Smooth muscle cell (in vitro differentiated cells): ENCODE measurements around the gene ANKFN1. TPM values are rescaled to one million over a fixed set of nuclear protein-coding genes. Genes with fewer than 3 reads are reported as not detected.

ENCODE experiments used
- DNase-seq: peaks from one replicate; lab custom pipeline; 2025; ENCODE audit not compliant: unreplicated experiment; lab: John Stamatoyannopoulos, UW
- H2AFZ ChIP-seq: fragments of 200-600 bp; sonication (generic); 2 replicates; pipeline ENCODE4 v1.6.0; 2016; ENCODE audit warnings: antibody characterized with exemption, low read depth, mild to moderate bottlenecking
- H3F3A ChIP-seq: fragments of 200-600 bp; sonication (generic); 2 replicates; pipeline ENCODE4 v1.6.0; 2017; ENCODE audit warnings: antibody characterized with exemption, low read depth
- H3K27ac ChIP-seq: fragments of 200-600 bp; sonication (generic); 2 replicates; pipeline ENCODE4 v1.5.1; 2016; ENCODE audit warnings: low read depth, mild to moderate bottlenecking
- H3K27me3 ChIP-seq: fragments of 200-600 bp; sonication (generic); 2 replicates; pipeline ENCODE4 v1.6.1; 2016; ENCODE audit warnings: low read depth, mild to moderate bottlenecking
- H3K36me3 ChIP-seq: fragments of 200-600 bp; sonication (generic); 2 replicates; pipeline ENCODE4 v1.5.1; 2016; ENCODE audit warnings: low read depth
- H3K4me1 ChIP-seq: fragments of 200-600 bp; sonication (generic); 2 replicates; pipeline ENCODE4 v1.5.1; 2016; ENCODE audit warnings: low read depth
- H3K4me2 ChIP-seq: fragments of 200-600 bp; sonication (generic); 2 replicates; pipeline ENCODE4 v1.6.0; 2016; ENCODE audit warnings: mild to moderate bottlenecking
- H3K4me3 ChIP-seq: fragments of 200-600 bp; sonication (generic); 2 replicates; pipeline ENCODE4 v1.5.1; 2016; ENCODE audit warnings: mild to moderate bottlenecking
- H3K79me2 ChIP-seq: fragments of 200-600 bp; sonication (generic); 2 replicates; pipeline ENCODE4 v1.6.0; 2016; ENCODE audit warnings: low read depth, mild to moderate bottlenecking
- H3K9ac ChIP-seq: fragments of 200-600 bp; sonication (generic); 2 replicates; pipeline ENCODE4 v1.6.0; 2016; ENCODE audit warnings: low read depth
- H3K9me3 ChIP-seq: fragments of 200-600 bp; sonication (generic); replicated peaks from 2 replicates; pipeline ENCODE4 v1.5.1; 2016; ENCODE audit warnings: low read depth
- H4K20me1 ChIP-seq: fragments of 200-600 bp; sonication (generic); 2 replicates; pipeline ENCODE4 v1.6.0; 2016; ENCODE audit warnings: low read depth
- CTCF ChIP-seq: fragments of 200-600 bp; sonication (generic); IDR thresholded peaks from 2 replicates; pipeline ENCODE4 v1.5.1; 2017; ENCODE audit warnings: borderline replicate concordance, mild to moderate bottlenecking, antibody characterized with exemption; ENCODE audit not compliant: insufficient read depth, poor library complexity, severe bottlenecking
- WGBS: methylation state at CpG from one replicate; pipeline ENCODE4 v1.1.7; 2016; ENCODE audit warnings: low lambda C conversion rate; 5-methylcytosine and 5-hydroxymethylcytosine counted together
- polyA plus RNA-seq: library from polyadenylated mRNA; unstranded; fragments of >200 nt; fragmentation: Nextera tagmentation; extraction: Ambion mirVana; gene quantifications from 2 replicates; pipeline ENCODE4 v1.2.1, GENCODE V29; 2016
- total RNA-seq: library from RNA; depleted of rRNA; stranded (reverse); fragments of >200 nt; gene quantifications from 2 replicates; pipeline ENCODE4 v1.2.3, GENCODE V29; 2014

ANKFN1 gene
- total and polyA plus RNA-seq, 2 experiments from 2014 or later, result 0.24 to 0.45 TPM

DNA sequence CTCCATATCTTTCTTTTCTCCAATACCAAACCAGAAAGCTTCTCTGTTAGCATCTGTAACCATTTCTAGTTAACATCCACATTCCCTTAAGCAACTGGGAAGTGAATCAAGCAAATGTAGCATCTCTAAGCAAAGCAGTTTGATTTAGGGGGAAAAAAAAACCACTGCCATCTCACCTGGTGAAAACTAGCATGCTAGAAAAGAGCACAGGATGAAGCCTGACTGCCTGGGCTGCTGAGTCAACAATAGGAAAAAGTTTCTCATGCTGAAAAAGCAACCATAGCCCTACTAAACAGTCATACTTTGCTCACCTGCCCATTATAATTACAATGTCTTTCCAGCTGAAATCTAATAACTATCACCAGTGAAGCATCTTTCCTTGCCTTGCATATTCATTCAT, 139.3 kb downstream of the ANKFN1 start:
- Histone ChIP-seq H3K9ac (no peak overlapping the region), H3K79me2 (no peaks in the 10 kb centered on the region), H3K36me3 (no peaks in the 10 kb centered on the region), H3K9me3 (no peaks in the 10 kb centered on the region), H4K20me1 (no peaks in the 10 kb centered on the region), H3K4me2 (no peak overlapping the region), H3F3A (no peaks in the 10 kb centered on the region), H3K4me3 (no peak overlapping the region), H3K27ac (no peak overlapping the region), H3K27me3 (no peaks in the 10 kb centered on the region), H2AFZ (no peak overlapping the region), H3K4me1 (peaks cover 9% of the 10 kb centered on the region)
- no peak for TF ChIP-seq CTCF
- no peak for DNase-seq

- 19% methylated on average over 7 of the region's 7 CpGs for WGBS
- Histone ChIP-seq H3K4me3 (no peak overlapping the region), H2AFZ (peak overlapping the region; percentile 71), H3K4me2 (peak overlapping the region; percentile 67), H3K9me3 (no peaks in the 10 kb centered on the region), H3K4me1 (peaks cover 9% of the 10 kb centered on the region), H3F3A (no peaks in the 10 kb centered on the region), H4K20me1 (no peaks in the 10 kb centered on the region), H3K9ac (no peak overlapping the region), H3K27me3 (peaks cover 16% of the 10 kb centered on the region), H3K36me3 (no peaks in the 10 kb centered on the region), H3K79me2 (no peaks in the 10 kb centered on the region), H3K27ac (no peak overlapping the region)
- TF ChIP-seq CTCF, result no peak
- no peak for DNase-seq
Measured at GRCh38 chr17:56297184-56297583, 143.9 kb downstream of the ANKFN1 start.

DNA sequence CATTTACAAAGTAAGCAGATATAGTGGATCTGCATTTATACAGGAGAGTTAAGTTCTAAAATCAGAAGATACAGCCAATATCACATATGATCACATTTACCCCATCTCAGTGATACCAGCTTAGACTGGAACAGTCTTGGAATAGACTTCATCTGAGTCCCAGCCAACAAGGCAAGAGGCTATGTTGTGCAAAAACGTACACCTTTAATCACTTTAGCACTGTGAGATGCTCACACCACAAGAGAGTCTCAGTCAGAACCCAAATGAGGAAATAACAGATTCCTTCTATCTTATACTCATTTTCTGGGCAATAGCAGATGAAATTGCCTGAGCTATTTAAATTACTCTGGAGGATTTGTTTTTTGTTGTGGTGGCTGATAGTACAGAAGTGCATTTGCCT, 145.6 kb downstream of the ANKFN1 start:
- Histone ChIP-seq H4K20me1 (no peaks in the 10 kb centered on the region), H3K9me3 (no peaks in the 10 kb centered on the region), H3K9ac (no peak overlapping the region), H3K4me3 (no peak overlapping the region), H3K4me1 (peaks cover 9% of the 10 kb centered on the region), H3F3A (no peaks in the 10 kb centered on the region), H3K79me2 (no peaks in the 10 kb centered on the region), H3K27ac (no peak overlapping the region), H3K27me3 (peaks cover 16% of the 10 kb centered on the region), H2AFZ (no peak overlapping the region), H3K4me2 (no peak overlapping the region), H3K36me3 (no peaks in the 10 kb centered on the region)
- 78% methylated on average over 1 of the region's 1 CpG for WGBS
- no peak for DNase-seq
- no peak for TF ChIP-seq CTCF

- no peaks in the 10 kb centered on the region for H3F3A ChIP-seq
Measured at GRCh38 chr17:56300144-56300543, 146.9 kb downstream of the ANKFN1 start.

More at GRCh38 chr17:56300144-56300543, 146.9 kb downstream of the ANKFN1 start:
- Histone ChIP-seq H3K4me2 (no peak overlapping the region), H3K4me3 (no peak overlapping the region), H3K27ac (no peak overlapping the region), H4K20me1 (no peaks in the 10 kb centered on the region), H3K36me3 (no peaks in the 10 kb centered on the region), H3K9ac (no peak overlapping the region), H3K27me3 (peaks cover 16% of the 10 kb centered on the region), H3K79me2 (no peaks in the 10 kb centered on the region), H2AFZ (no peak overlapping the region), H3K9me3 (no peaks in the 10 kb centered on the region), H3K4me1 (peaks cover 9% of the 10 kb centered on the region)
- 82% methylated on average over 3 of the region's 3 CpGs for WGBS
- DNase-seq, result no peak
- no peak for TF ChIP-seq CTCF
